ENCODE measurements around the gene FLNC. TPM values are rescaled to one million over a fixed set of nuclear protein-coding genes. Genes with fewer than 3 reads are reported as not detected.

Gene FLNC
- total and polyA plus RNA-seq, 2 donors (not counting 1 experiment from before 2014, with no cell fraction given): 0.01 TPM; not detected in 1

GRCh38 chr7:128849804-128850490, 19.7 kb downstream of the FLNC start:
- TF ChIP-seq EZH2 (IDR thresholded peaks at IDR 0.05; ENCODE audit: borderline replicate concordance, insufficient read depth, low read depth, low read length, poor library complexity, severe bottlenecking): no peak
- no peak for TF ChIP-seq CTCF (IDR thresholded peaks at IDR 0.05)
- WGBS (ENCODE audit: insufficient coverage): 92% methylated on average over 17 of the region's 18 CpGs
- H3K4me3 Mint-ChIP-seq: no peak overlapping the region
- Histone ChIP-seq H4K20me1 (ENCODE audit: control insufficient read depth, insufficient read depth, low read length, poor library complexity, severe bottlenecking) (no peaks in the 10 kb centered on the region), H3K9me3 (ENCODE audit: control extremely low read depth in 1 of 3, control insufficient read depth in 2 of 3, insufficient read depth in 1 of 3, low read length in 2 of 3) (no peaks in the 10 kb centered on the region), H3K9ac (ENCODE audit: low read length) (no peak overlapping the region), H3K27ac (ENCODE audit: low read length in 2 of 2) (no peak overlapping the region), H3K36me3 (replicated peaks in 1 of 2; ENCODE audit: control extremely low read depth in 1 of 2, control insufficient read depth in 1 of 2, extremely low read depth in 1 of 2, insufficient read depth in 2 of 2, low read length in 1 of 2) (no peaks in the 10 kb centered on the region), H3K4me3 (ENCODE audit: control extremely low read depth in 1 of 5, extremely low read depth in 1 of 5, insufficient read depth in 1 of 5, low read depth in 2 of 5, low read length in 4 of 5) (no peak overlapping the region), H3K27me3 (replicated peaks in 1 of 4; ENCODE audit: control extremely low read depth in 1 of 4, control insufficient read depth in 3 of 4, insufficient read depth in 4 of 4, low read length in 3 of 4) (no peaks in the 10 kb centered on the region), H3K4me1 (ENCODE audit: control insufficient read depth in 2 of 2, insufficient read depth in 2 of 2, low read length in 2 of 2) (no peaks in the 10 kb centered on the region), H2AFZ (ENCODE audit: insufficient read depth, low read depth, low read length, poor library complexity, severe bottlenecking) (no peak overlapping the region), H3K4me2 (replicated peaks; ENCODE audit: low read depth, low read length, poor library complexity, severe bottlenecking) (no peak overlapping the region), H3K79me2 (ENCODE audit: control insufficient read depth, insufficient read depth, low read length) (no peaks in the 10 kb centered on the region)
- DNase-seq (no peak), ATAC-seq (ENCODE audit: low read depth) (no peak)
- intact Hi-C loops (cut with micrococcal nuclease): no loop called here
- no peak overlapping the region for H3K27ac Mint-ChIP-seq
- no peaks in the 10 kb centered on the region for H3K27me3 Mint-ChIP-seq
- H3K4me1 Mint-ChIP-seq: no peaks in the 10 kb centered on the region
- ChIA-PET POLR2A (no interaction called here), CTCF (no interaction called here)
- no peaks in the 10 kb centered on the region for H3K9me3 Mint-ChIP-seq (ENCODE audit: insufficient read depth)

DNA sequence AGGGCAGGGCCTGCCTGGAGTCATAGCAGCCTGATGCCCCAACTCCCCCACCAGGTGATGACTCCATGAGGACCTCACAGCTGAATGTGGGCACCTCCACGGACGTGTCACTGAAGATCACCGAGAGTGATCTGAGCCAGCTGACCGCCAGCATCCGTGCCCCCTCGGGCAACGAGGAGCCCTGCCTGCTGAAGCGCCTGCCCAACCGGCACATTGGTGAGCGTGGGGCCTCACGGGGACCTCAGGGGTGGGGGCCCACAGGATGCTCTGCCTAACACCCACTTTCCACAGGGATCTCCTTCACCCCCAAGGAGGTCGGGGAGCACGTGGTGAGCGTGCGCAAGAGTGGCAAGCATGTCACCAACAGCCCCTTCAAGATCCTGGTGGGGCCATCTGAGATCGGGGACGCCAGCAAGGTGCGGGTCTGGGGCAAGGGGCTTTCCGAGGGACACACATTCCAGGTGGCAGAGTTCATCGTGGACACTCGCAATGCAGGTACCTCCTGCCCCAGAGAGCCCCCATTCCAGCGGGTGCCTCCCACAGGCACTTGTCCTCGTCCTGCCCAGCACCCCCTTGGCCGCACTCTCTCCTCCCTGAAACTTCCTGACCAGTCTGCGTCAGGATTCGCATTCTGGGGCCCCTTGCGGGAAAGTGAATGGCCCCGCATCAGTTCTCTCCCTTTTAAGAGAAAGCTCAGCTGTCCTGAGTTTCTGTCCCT, 22.5 kb downstream of the FLNC start:
- ATAC-seq (ENCODE audit: low read depth) (no peak), DNase-seq (no peak)
- Mint-ChIP-seq H3K27ac (no peak overlapping the region), H3K4me3 (no peak overlapping the region), H3K9me3 (ENCODE audit: insufficient read depth) (no peaks in the 10 kb centered on the region), H3K4me1 (no peaks in the 10 kb centered on the region), H3K27me3 (no peaks in the 10 kb centered on the region)
- POLR2A ChIA-PET: no interaction called here
- CTCF ChIA-PET: interaction anchor here (0.8 kb wide), 1 partner anchor 10 kb away, joined by 3 read pairs; the partner anchor contains the start of gene ATP6V1F
- no peak overlapping the region for H3K4me3 ChIP-seq (ENCODE audit: control extremely low read depth in 1 of 5, extremely low read depth in 1 of 5, insufficient read depth in 1 of 5, low read depth in 2 of 5, low read length in 4 of 5)
- H3K9ac ChIP-seq (ENCODE audit: low read length): no peak overlapping the region
- no peak overlapping the region for H3K27ac ChIP-seq (ENCODE audit: low read length in 2 of 2)
- H3K4me2 ChIP-seq (replicated peaks; ENCODE audit: low read depth, low read length, poor library complexity, severe bottlenecking): no peak overlapping the region
- WGBS (ENCODE audit: insufficient coverage): 92% methylated on average over 26 of the region's 28 CpGs
- no peaks in the 10 kb centered on the region for H4K20me1 ChIP-seq (ENCODE audit: control insufficient read depth, insufficient read depth, low read length, poor library complexity, severe bottlenecking)
- H3K9me3 ChIP-seq (ENCODE audit: control extremely low read depth in 1 of 3, control insufficient read depth in 2 of 3, insufficient read depth in 1 of 3, low read length in 2 of 3): no peaks in the 10 kb centered on the region
- TF ChIP-seq CTCF (IDR thresholded peaks at IDR 0.05) (no peak), EZH2 (IDR thresholded peaks at IDR 0.05; ENCODE audit: borderline replicate concordance, insufficient read depth, low read depth, low read length, poor library complexity, severe bottlenecking) (no peak)
- H3K4me1 ChIP-seq (ENCODE audit: control insufficient read depth in 2 of 2, insufficient read depth in 2 of 2, low read length in 2 of 2): no peaks in the 10 kb centered on the region
- no peaks in the 10 kb centered on the region for H3K36me3 ChIP-seq (replicated peaks in 1 of 2; ENCODE audit: control extremely low read depth in 1 of 2, control insufficient read depth in 1 of 2, extremely low read depth in 1 of 2, insufficient read depth in 2 of 2, low read length in 1 of 2)
- no peak overlapping the region for H2AFZ ChIP-seq (ENCODE audit: insufficient read depth, low read depth, low read length, poor library complexity, severe bottlenecking)
- no peaks in the 10 kb centered on the region for H3K79me2 ChIP-seq (ENCODE audit: control insufficient read depth, insufficient read depth, low read length)
- intact Hi-C loops (cut with micrococcal nuclease): no loop called here
- no peaks in the 10 kb centered on the region for H3K27me3 ChIP-seq (replicated peaks in 1 of 4; ENCODE audit: control extremely low read depth in 1 of 4, control insufficient read depth in 3 of 4, insufficient read depth in 4 of 4, low read length in 3 of 4)

All from B cell (primary cell).